ENCODE measurements around the gene DOCK8. TPM values are rescaled to one million over a fixed set of nuclear protein-coding genes. Genes with fewer than 3 reads are reported as not detected.

DOCK8 gene
- total and polyA plus RNA-seq, 2 experiments from 2014 or later, result 0.94 to 1.2 TPM

- no peaks in the 10 kb centered on the region for H3K79me2 ChIP-seq (replicated peaks; ENCODE audit: insufficient read depth)
- no peaks in the 10 kb centered on the region for H3K9me2 ChIP-seq (ENCODE audit: insufficient read depth)
- no peak overlapping the region for H3K4me2 ChIP-seq
- no peaks in the 10 kb centered on the region for H4K20me1 ChIP-seq (replicated peaks; ENCODE audit: insufficient read depth)
- H3K36me3 ChIP-seq (ENCODE audit: insufficient read depth), result no peaks in the 10 kb centered on the region
- no peaks in the 10 kb centered on the region for H3K4me1 ChIP-seq (ENCODE audit: insufficient read depth)
- no peak overlapping the region for H3K4me3 Mint-ChIP-seq
- TF ChIP-seq CTCF (conservative IDR thresholded peaks at IDR 0.05; ENCODE audit: low read depth in 2 of 2), result peak; percentile 29 to 45; a peak in 3 of 4 replicates
- TF ChIP-seq ETS1 (IDR thresholded peaks at IDR 0.05), result no peak
- TF ChIP-seq ZNF331 (CRISPR knock-in tag; IDR thresholded peaks at IDR 0.05; ENCODE audit: low read depth), result no peak
- ATAC-seq (peak; percentile 89), DNase-seq (ENCODE audit: low spot score) (peak; percentile 62)
- no peaks in the 10 kb centered on the region for H3K9me3 Mint-ChIP-seq
- no peaks in the 10 kb centered on the region for H3K36me3 Mint-ChIP-seq (ENCODE audit: low read depth)
- H3K27me3 Mint-ChIP-seq (ENCODE audit: insufficient read depth, low read depth, poor library complexity), result no peaks in the 10 kb centered on the region
- peaks cover 13% of the 10 kb centered on the region for H3K4me1 Mint-ChIP-seq
- no peak overlapping the region for H3K4me3 ChIP-seq
- no peaks in the 10 kb centered on the region for H3F3A ChIP-seq (replicated peaks; ENCODE audit: low read depth)
- no peak overlapping the region for H3K27ac ChIP-seq (ENCODE audit: low read depth)
- no peak overlapping the region for H3K27ac Mint-ChIP-seq
- no peaks in the 10 kb centered on the region for H3K27me3 ChIP-seq (ENCODE audit: insufficient read depth)
- no peak overlapping the region for H2AFZ ChIP-seq
Observed at GRCh38 chr9:366620-367019, 152.0 kb downstream of the DOCK8 start.

GRCh38 chr9:370086-370485 lies 155.4 kb downstream of the DOCK8 start:
- H4K20me1 ChIP-seq (replicated peaks; ENCODE audit: insufficient read depth), result no peaks in the 10 kb centered on the region
- no peaks in the 10 kb centered on the region for H3F3A ChIP-seq (replicated peaks; ENCODE audit: low read depth)
- no peak overlapping the region for H2AFZ ChIP-seq
- H3K27ac Mint-ChIP-seq, result no peak overlapping the region
- no peaks in the 10 kb centered on the region for H3K9me3 Mint-ChIP-seq
- H3K4me3 ChIP-seq, result no peak overlapping the region
- H3K27me3 Mint-ChIP-seq (ENCODE audit: insufficient read depth, low read depth, poor library complexity), result no peaks in the 10 kb centered on the region
- no peaks in the 10 kb centered on the region for H3K9me2 ChIP-seq (ENCODE audit: insufficient read depth)
- no peaks in the 10 kb centered on the region for H3K27me3 ChIP-seq (ENCODE audit: insufficient read depth)
- H3K79me2 ChIP-seq (replicated peaks; ENCODE audit: insufficient read depth), result no peaks in the 10 kb centered on the region
- DNase-seq (ENCODE audit: low spot score), result no peak
- H3K36me3 ChIP-seq (ENCODE audit: insufficient read depth), result no peaks in the 10 kb centered on the region
- ATAC-seq, result no peak
- no peak overlapping the region for H3K4me2 ChIP-seq
- peaks cover 13% of the 10 kb centered on the region for H3K4me1 Mint-ChIP-seq
- no peak for TF ChIP-seq POLR2AphosphoS5 (IDR thresholded peaks at IDR 0.05; ENCODE audit: low read depth)
- H3K27ac ChIP-seq (ENCODE audit: low read depth), result no peak overlapping the region
- no peaks in the 10 kb centered on the region for H3K4me1 ChIP-seq (ENCODE audit: insufficient read depth)
- no peak overlapping the region for H3K4me3 Mint-ChIP-seq
- no peaks in the 10 kb centered on the region for H3K36me3 Mint-ChIP-seq (ENCODE audit: low read depth)

GRCh38 chr9:371349-371748 lies 156.7 kb downstream of the DOCK8 start:
- Histone ChIP-seq H2AFZ (0 out of 2 replicates have a peak overlapping the region, but pooled peaks have one; percentile 9), H3K36me3 (ENCODE audit: insufficient read depth) (no peaks in the 10 kb centered on the region), H3K79me2 (replicated peaks; ENCODE audit: insufficient read depth) (no peaks in the 10 kb centered on the region), H3F3A (replicated peaks; ENCODE audit: low read depth) (no peaks in the 10 kb centered on the region), H3K9me2 (ENCODE audit: insufficient read depth) (no peaks in the 10 kb centered on the region), H3K4me1 (ENCODE audit: insufficient read depth) (no peaks in the 10 kb centered on the region), H3K27me3 (ENCODE audit: insufficient read depth) (no peaks in the 10 kb centered on the region), H3K4me3 (no peak overlapping the region), H3K4me2 (0 out of 2 replicates have a peak overlapping the region, but pooled peaks have one; percentile 18), H4K20me1 (replicated peaks; ENCODE audit: insufficient read depth) (no peaks in the 10 kb centered on the region), H3K27ac (ENCODE audit: low read depth) (no peak overlapping the region)
- Mint-ChIP-seq H3K4me1 (peaks cover 11% of the 10 kb centered on the region), H3K36me3 (ENCODE audit: low read depth) (no peaks in the 10 kb centered on the region), H3K9me3 (no peaks in the 10 kb centered on the region), H3K4me3 (no peak overlapping the region), H3K27ac (no peak overlapping the region), H3K27me3 (ENCODE audit: insufficient read depth, low read depth, poor library complexity) (no peaks in the 10 kb centered on the region)
- no peak for DNase-seq (ENCODE audit: low spot score)
- no peak for ATAC-seq
- TF ChIP-seq CTCF (conservative IDR thresholded peaks at IDR 0.05; ENCODE audit: low read depth in 2 of 2) (no peak), ETS1 (IDR thresholded peaks at IDR 0.05) (no peak), ZNF331 (CRISPR knock-in tag; IDR thresholded peaks at IDR 0.05; ENCODE audit: low read depth) (no peak), CREB1 (CRISPR knock-in tag; IDR thresholded peaks at IDR 0.05; ENCODE audit: low read depth) (no peak), JUNB (IDR thresholded peaks at IDR 0.05; ENCODE audit: unreplicated experiment) (no peak), POLR2AphosphoS5 (IDR thresholded peaks at IDR 0.05; ENCODE audit: low read depth) (no peak), REST (IDR thresholded peaks at IDR 0.05; ENCODE audit: unreplicated experiment) (no peak)

Data from GM23338 (cell line).